Stomach (tissue), 4 donors: Measurements from ENCODE around the gene CABP2.
"Not testable (repeated sequence)": the region's sequence is repeated elsewhere in the genome, so short reads cannot be mapped to it uniquely, and the experiment has no call there.

Source experiments
- CTCF ChIP-seq, 7 experiments: fragments of 450-650 bp in 4 of 7; fragments of 200-600 bp in 3 of 7; sonication (generic) in 3 of 7; IDR thresholded peaks; one replicate each; pipeline ENCODE4 v1.5.1; 2016 to 2019; ENCODE audit warnings: antibody characterized with exemption in 7 of 7, control low read depth in 2 of 7, mild to moderate bottlenecking in 1 of 7
- EP300 ChIP-seq: sonication (generic); formaldehyde crosslinking; IDR thresholded peaks from one replicate; pipeline ENCODE4 v1.6.1; 2017; ENCODE audit warnings: antibody characterized with exemption
- POLR2A ChIP-seq, 4 donors: fragments of 450-650 bp; IDR thresholded peaks; one replicate each; pipeline ENCODE4 v1.6.1; 2016; ENCODE audit warnings: antibody characterized with exemption in 4 of 4, control low read depth in 2 of 4, mild to moderate bottlenecking in 1 of 4, moderate library complexity in 1 of 4

- TF ChIP-seq CTCF (IDR thresholded peaks at IDR 0.05); POLR2A (IDR thresholded peaks at IDR 0.05); EP300: not testable (repeated sequence)
Measured at GRCh38 chr11:67477344-67478050, 45.7 kb downstream of the CABP2 start.
